CD14-positive monocyte (primary cell): Measurements from ENCODE around the gene NSD1. TPM values are rescaled to one million over a fixed set of nuclear protein-coding genes. Genes with fewer than 3 reads are reported as not detected.

Experiments
- DNase-seq, 3 donors: peaks; one replicate each; pipeline ENCODE4 v3.0.0-alpha.2; 2011 to 2022
- H2AFZ ChIP-seq: 2 replicates; pipeline ENCODE4 v1.6.0; 2012; ENCODE audit warnings: mild to moderate bottlenecking, low read depth, low read length, inconsistent platforms; ENCODE audit not compliant: insufficient read depth, poor library complexity, severe bottlenecking
- H3K27ac ChIP-seq, 2 donors: 1 replicate in 1 of 2; 2 replicates in 1 of 2; pipeline ENCODE4 v1.5.1; 2012 to 2013; ENCODE audit warnings: low read length in 2 of 2, control low read depth in 1 of 2, inconsistent platforms in 1 of 2, low read depth in 1 of 2, mild to moderate bottlenecking in 1 of 2
- H3K27me3 ChIP-seq, 2 donors: one replicate each; pipeline versions ENCODE4 v1.6.0 to v1.6.1; 2011 to 2013; ENCODE audit warnings: low read length in 2 of 2; ENCODE audit not compliant: control insufficient read depth in 2 of 2, insufficient read depth in 2 of 2
- H3K36me3 ChIP-seq, 2 donors: replicated peaks in 1 of 2; 1 replicate in 1 of 2; 2 replicates in 1 of 2; pipeline versions ENCODE4 v1.5.1 to v1.6.1; 2012 to 2013; ENCODE audit warnings: low read length in 2 of 2, control low read depth in 1 of 2, inconsistent platforms in 1 of 2, mild to moderate bottlenecking in 1 of 2; ENCODE audit not compliant: insufficient read depth in 2 of 2, control insufficient read depth in 1 of 2
- H3K4me1 ChIP-seq, 2 donors: 1 replicate in 1 of 2; 2 replicates in 1 of 2; pipeline versions ENCODE4 v1.5.1 to v1.6.1; 2012 to 2013; ENCODE audit warnings: low read length in 2 of 2, control low read depth in 1 of 2, inconsistent platforms in 1 of 2, mild to moderate bottlenecking in 1 of 2, moderate library complexity in 1 of 2; ENCODE audit not compliant: insufficient read depth in 2 of 2, control insufficient read depth in 1 of 2
- H3K4me2 ChIP-seq: replicated peaks from 2 replicates; pipeline ENCODE3; 2012; ENCODE audit warnings: low read length, moderate library complexity, mild to moderate bottlenecking; ENCODE audit not compliant: poor library complexity, severe bottlenecking; ENCODE audit errors: extremely low read depth
- H3K4me3 ChIP-seq, 3 experiments: fragments of 200-600 bp in 1 of 3; sonication (generic) in 1 of 3; replicated peaks in 1 of 3; 1 replicate in 2 of 3; 2 replicates in 1 of 3; pipeline ENCODE4 v1.5.1; 2011 to 2013; ENCODE audit warnings: low read length in 3 of 3, mild to moderate bottlenecking in 3 of 3, control low read depth in 2 of 3, low read depth in 2 of 3, inconsistent platforms in 1 of 3, moderate library complexity in 1 of 3
- H3K79me2 ChIP-seq: 2 replicates; pipeline ENCODE4 v1.6.0; 2012; ENCODE audit warnings: mild to moderate bottlenecking, control low read depth, inconsistent platforms, low read length, moderate library complexity; ENCODE audit not compliant: insufficient read depth
- H3K9ac ChIP-seq: 2 replicates; pipeline ENCODE4 v1.6.0; 2017; ENCODE audit warnings: low read length, mild to moderate bottlenecking; ENCODE audit not compliant: insufficient read depth, poor library complexity, severe bottlenecking
- H3K9me3 ChIP-seq, 2 donors: replicated peaks in 1 of 2; 1 replicate in 1 of 2; 2 replicates in 1 of 2; pipeline versions ENCODE4 v1.5.1 to v1.6.1; 2012 to 2013; ENCODE audit warnings: low read length in 2 of 2, control low read depth in 1 of 2; ENCODE audit not compliant: control insufficient read depth in 1 of 2, insufficient read depth in 1 of 2
- H4K20me1 ChIP-seq: 2 replicates; pipeline ENCODE4 v1.6.0; 2012; ENCODE audit warnings: mild to moderate bottlenecking, low read length, control low read depth, moderate library complexity; ENCODE audit not compliant: insufficient read depth
- H3K27ac Mint-ChIP-seq, 7 donors: one replicate each; pipeline ENCODE4 v1.8.0; 2020; ENCODE audit warnings: mild to moderate bottlenecking in 7 of 7, mixed read lengths in 7 of 7, moderate library complexity in 6 of 7, inconsistent platforms in 2 of 7
- H3K27me3 Mint-ChIP-seq, 3 donors: one replicate each; pipeline ENCODE4 v1.8.0; 2021 to 2022; ENCODE audit warnings: low read depth in 3 of 3, mild to moderate bottlenecking in 3 of 3, mixed read lengths in 3 of 3, moderate library complexity in 3 of 3, inconsistent platforms in 1 of 3
- H3K36me3 Mint-ChIP-seq, 2 donors: one replicate each; pipeline ENCODE4 v1.8.0; 2020; ENCODE audit warnings: mixed read lengths in 2 of 2, inconsistent platforms in 1 of 2, mild to moderate bottlenecking in 1 of 2
- H3K4me1 Mint-ChIP-seq: one replicate; pipeline ENCODE4 v1.8.0; 2020; ENCODE audit warnings: mild to moderate bottlenecking, mixed read lengths
- H3K4me3 Mint-ChIP-seq, 2 donors: one replicate each; pipeline ENCODE4 v1.8.0; 2020; ENCODE audit warnings: mild to moderate bottlenecking in 2 of 2, mixed read lengths in 2 of 2, moderate library complexity in 1 of 2
- H3K9me3 Mint-ChIP-seq, 7 donors: one replicate each; pipeline ENCODE4 v1.8.0; 2020 to 2022; ENCODE audit warnings: mixed read lengths in 7 of 7, mild to moderate bottlenecking in 6 of 7, moderate library complexity in 6 of 7, inconsistent platforms in 2 of 7
- CTCF ChIP-seq: fragments of 200-600 bp; IDR thresholded peaks from one replicate; pipeline ENCODE4 v1.8.0; 2022; ENCODE audit warnings: antibody characterized with exemption, mild to moderate bottlenecking
- WGBS: methylation state at CpG from one replicate; pipeline ENCODE4 v1.1.5; 2013; ENCODE audit warnings: missing lambda C conversion rate; ENCODE audit not compliant: insufficient coverage; 5-methylcytosine and 5-hydroxymethylcytosine counted together
- intact Hi-C, 2 donors: fragments of 100-400 bp; cut with micrococcal nuclease; formaldehyde crosslinking; loops; one replicate each; pipeline versions ENCODE4 v1.15.0 to v1.15.1; 2023
- polyA plus RNA-seq, 3 donors: library from polyadenylated mRNA; depleted of rRNA in 1 of 3; unstranded in 2 of 3; stranded (reverse) in 1 of 3; fragments of 300-500 nt in 2 of 3; fragments of >200 nt in 1 of 3; fragmentation: Illumina TruSeq in 2 of 3; gene quantifications; 1 replicate in 2 of 3; 2 replicates in 1 of 3; pipeline ENCODE4 v1.2.3, GENCODE V29; 2012 to 2021

Gene NSD1
- polyA plus RNA-seq, 3 donors: 12.6 to 31.9 (median 19.0) TPM

DNA sequence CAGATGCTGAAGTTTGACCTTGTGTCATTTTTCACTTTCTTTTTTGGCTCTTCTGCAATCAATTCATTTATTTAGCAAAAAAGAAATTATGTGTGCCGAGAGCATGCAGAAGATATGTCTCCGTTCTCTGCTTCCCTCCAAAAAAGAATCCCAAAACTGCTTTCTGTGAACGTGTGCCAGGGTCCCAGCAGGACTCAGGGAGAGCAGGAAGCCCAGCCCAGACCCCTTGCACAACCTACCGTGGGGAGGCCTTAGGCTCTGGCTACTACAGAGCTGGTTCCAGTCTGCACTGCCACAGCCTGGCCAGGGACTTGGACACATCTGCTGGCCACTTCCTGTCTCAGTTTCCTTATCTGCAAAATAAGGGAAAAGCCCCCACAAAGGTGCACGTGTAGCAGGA, 44.4 kb upstream of the NSD1 start:
- Histone ChIP-seq H3K9me3 (no peaks in the 10 kb centered on the region), H2AFZ (peak overlapping the region; percentile 29), H3K4me3 (no peak overlapping the region), H3K36me3 (no peaks in the 10 kb centered on the region), H3K27me3 (peaks cover 5 to 28% of the 10 kb centered on the region in 2 donors), H3K9ac (no peak overlapping the region), H3K4me2 (no peak overlapping the region), H4K20me1 (no peaks in the 10 kb centered on the region), H3K79me2 (no peaks in the 10 kb centered on the region), H3K27ac (no peak overlapping the region), H3K4me1 (peaks cover 8% of the 10 kb centered on the region in 2 donors)
- Mint-ChIP-seq H3K27me3 (peaks cover 20 to 42% (median 25%) of the 10 kb centered on the region in 3 donors), H3K4me3 (no peak overlapping the region), H3K27ac (no peak overlapping the region), H3K36me3 (peaks cover 0 to 2% of the 10 kb centered on the region in 2 donors), H3K4me1 (peaks cover 13% of the 10 kb centered on the region), H3K9me3 (peaks cover 0 to 4% (median 2%) of the 10 kb centered on the region in 7 donors)
- no peak for TF ChIP-seq CTCF
- intact Hi-C loops: no loop called here
- DNase-seq: no peak
- 53% methylated on average over 4 of the region's 5 CpGs for WGBS

DNA sequence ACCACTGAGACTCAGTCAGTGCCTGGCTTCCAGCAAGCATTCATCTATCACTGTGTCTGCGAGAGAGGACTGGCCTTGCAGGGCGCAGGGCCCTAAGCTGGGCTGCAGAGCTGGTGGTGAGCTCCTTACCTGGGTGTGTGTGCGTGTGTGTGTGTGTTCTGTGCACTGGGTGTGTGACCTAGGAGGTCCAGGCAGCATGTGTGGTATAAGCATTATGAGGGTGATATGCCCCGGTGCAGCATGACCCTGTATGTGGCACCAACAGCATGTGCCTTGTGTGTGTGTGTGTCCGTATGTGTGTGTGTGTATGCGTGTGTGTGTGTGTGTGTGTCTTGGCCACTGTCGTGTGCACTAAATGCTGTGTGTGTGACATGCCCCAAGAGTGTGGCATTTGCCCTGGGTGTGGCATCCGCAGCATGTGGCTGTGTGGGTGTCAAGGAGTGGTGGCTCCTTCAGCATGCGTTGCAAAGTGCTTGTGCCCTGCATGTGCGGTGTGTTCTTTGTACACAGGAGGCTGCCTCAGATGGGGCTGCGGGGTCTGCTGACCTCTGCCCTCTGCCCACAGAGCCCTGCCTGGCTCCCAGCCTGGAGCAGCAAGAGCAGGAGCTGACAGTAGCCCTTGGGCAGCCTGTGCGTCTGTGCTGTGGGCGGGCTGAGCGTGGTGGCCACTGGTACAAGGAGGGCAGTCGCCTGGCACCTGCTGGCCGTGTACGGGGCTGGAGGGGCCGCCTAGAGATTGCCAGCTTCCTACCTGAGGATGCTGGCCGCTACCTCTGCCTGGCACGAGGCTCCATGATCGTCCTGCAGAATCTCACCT, 43.5 kb upstream of the NSD1 start:
- Histone ChIP-seq H3K27me3 (peaks cover 5 to 26% of the 10 kb centered on the region in 2 donors), H3K4me2 (no peak overlapping the region), H3K4me3 (no peak overlapping the region), H3K4me1 (peaks cover 8% of the 10 kb centered on the region in 2 donors), H3K79me2 (no peaks in the 10 kb centered on the region), H3K9me3 (no peaks in the 10 kb centered on the region), H2AFZ (no peak overlapping the region), H3K27ac (no peak overlapping the region), H3K36me3 (no peaks in the 10 kb centered on the region), H3K9ac (no peak overlapping the region), H4K20me1 (no peaks in the 10 kb centered on the region)
- Mint-ChIP-seq H3K27ac (no peak overlapping the region), H3K9me3 (peaks cover 0 to 4% (median 2%) of the 10 kb centered on the region in 7 donors), H3K4me1 (peaks cover 19% of the 10 kb centered on the region), H3K36me3 (peaks cover 0 to 2% of the 10 kb centered on the region in 2 donors), H3K4me3 (no peak overlapping the region), H3K27me3 (peaks cover 15 to 37% (median 20%) of the 10 kb centered on the region in 3 donors)
- no peak for TF ChIP-seq CTCF
- 91% methylated on average over 19 of the region's 21 CpGs for WGBS
- DNase-seq: no peak
- intact Hi-C loops: no loop called here
